ENCODE results near the gene WDR75.

Gene WDR75

DNA sequence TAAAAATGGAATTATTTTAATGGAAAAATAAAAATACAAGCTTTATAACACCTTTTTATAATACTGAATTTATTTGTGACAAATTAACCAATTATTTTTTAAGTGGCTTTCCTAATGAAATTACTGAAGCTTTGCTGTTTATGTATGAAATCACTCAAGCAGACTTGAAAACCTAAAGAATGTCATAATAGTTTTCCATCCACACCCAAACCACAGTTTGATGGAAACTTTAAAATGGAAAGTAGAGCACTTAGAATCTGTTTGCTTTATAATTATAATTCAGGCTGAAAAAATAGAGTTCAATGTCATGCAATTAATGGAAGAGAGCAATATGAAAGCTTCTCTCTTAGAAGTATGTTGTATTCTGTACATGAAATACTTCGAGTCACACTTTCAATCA, 31.6 kb upstream of the WDR75 start:
- Histone ChIP-seq H3K23ac (ENCODE audit: low read length in 2 of 2) (no peak overlapping the region), H4K8ac (ENCODE audit: low read length) (no peak overlapping the region), H3K4me2 (ENCODE audit: low read length, poor library complexity, severe bottlenecking) (no peak overlapping the region), H3K4ac (ENCODE audit: low read depth in 1 of 2, low read length in 2 of 2) (no peak overlapping the region), H3K27me3 (ENCODE audit: control insufficient read depth in 1 of 2, insufficient read depth in 1 of 2, low read length in 2 of 2) (no peaks in the 10 kb centered on the region), H3K9me3 (ENCODE audit: control insufficient read depth, low read length) (no peaks in the 10 kb centered on the region), H4K91ac (ENCODE audit: low read length) (no peak overlapping the region), H3K18ac (ENCODE audit: low read depth in 1 of 2, low read length in 2 of 2) (no peak overlapping the region), H2BK15ac (ENCODE audit: low read depth, poor library complexity, severe bottlenecking) (no peak overlapping the region), H3K79me1 (replicated peaks; ENCODE audit: low read length, poor library complexity, severe bottlenecking) (no peaks in the 10 kb centered on the region), H2BK120ac (ENCODE audit: low read depth, low read length) (no peak overlapping the region), H2AFZ (ENCODE audit: low read depth, low read length) (no peak overlapping the region), H3K14ac (ENCODE audit: low read length in 2 of 2) (no peak overlapping the region), H2BK5ac (ENCODE audit: low read depth, low read length, poor library complexity, severe bottlenecking) (no peak overlapping the region), H2BK12ac (ENCODE audit: low read length in 2 of 2) (no peak overlapping the region), H3K4me3 (ENCODE audit: insufficient read depth in 1 of 2, low read depth in 1 of 2, low read length in 2 of 2) (no peak overlapping the region), H2AK5ac (ENCODE audit: low read length, severe bottlenecking) (no peak overlapping the region), H3K27ac (ENCODE audit: low read length, poor library complexity, severe bottlenecking) (no peak overlapping the region), H3K9ac (ENCODE audit: low read length) (peak overlapping the region; percentile 9), H3K36me3 (ENCODE audit: control insufficient read depth in 1 of 2, insufficient read depth in 2 of 2, low read depth in 1 of 2, low read length in 2 of 2) (no peaks in the 10 kb centered on the region), H3K4me1 (ENCODE audit: control insufficient read depth, insufficient read depth, low read depth, low read length) (no peaks in the 10 kb centered on the region)
- no CpG with 5 or more reads among the region's 1 CpG for WGBS
- peak; percentile 13 for DNase-seq

DNA sequence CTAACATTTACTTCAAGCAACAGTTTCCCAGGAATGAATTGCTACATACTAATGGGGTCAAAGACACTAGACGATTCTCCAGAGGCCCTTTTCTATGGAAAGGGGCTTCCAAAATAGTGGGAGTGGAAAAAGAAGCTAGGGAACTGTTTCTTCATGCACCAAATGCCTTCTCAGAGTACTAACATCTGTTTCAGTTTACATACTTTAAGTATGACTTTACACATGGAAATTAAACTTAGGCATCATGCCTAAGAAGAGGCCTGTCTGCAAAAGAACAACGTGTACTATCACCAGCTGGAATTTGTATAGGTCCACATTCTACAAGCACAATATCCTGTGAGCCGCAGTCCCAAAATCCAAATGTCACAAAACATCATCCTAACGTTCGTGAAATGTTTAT, 29.4 kb upstream of the WDR75 start:
- no peak overlapping the region for H2BK5ac ChIP-seq (ENCODE audit: low read depth, low read length, poor library complexity, severe bottlenecking)
- H3K36me3 ChIP-seq (ENCODE audit: control insufficient read depth in 1 of 2, insufficient read depth in 2 of 2, low read depth in 1 of 2, low read length in 2 of 2) = no peaks in the 10 kb centered on the region
- H4K8ac ChIP-seq (ENCODE audit: low read length) = no peak overlapping the region
- no peaks in the 10 kb centered on the region for H3K27me3 ChIP-seq (ENCODE audit: control insufficient read depth in 1 of 2, insufficient read depth in 1 of 2, low read length in 2 of 2)
- no peaks in the 10 kb centered on the region for H3K4me1 ChIP-seq (ENCODE audit: control insufficient read depth, insufficient read depth, low read depth, low read length)
- H3K23ac ChIP-seq (ENCODE audit: low read length in 2 of 2) = no peak overlapping the region
- WGBS = 0% methylated on average over 1 of the region's 5 CpGs
- no peak overlapping the region for H3K18ac ChIP-seq (ENCODE audit: low read depth in 1 of 2, low read length in 2 of 2)
- peak; percentile 97 for DNase-seq
- peak overlapping the region; percentile 84 for H3K9ac ChIP-seq (ENCODE audit: low read length)
- H3K9me3 ChIP-seq (ENCODE audit: control insufficient read depth, low read length) = no peaks in the 10 kb centered on the region
- H2BK12ac ChIP-seq (ENCODE audit: low read length in 2 of 2) = no peak overlapping the region
- H2AK5ac ChIP-seq (ENCODE audit: low read length, severe bottlenecking) = no peak overlapping the region
- no peak overlapping the region for H2BK15ac ChIP-seq (ENCODE audit: low read depth, poor library complexity, severe bottlenecking)
- H4K91ac ChIP-seq (ENCODE audit: low read length) = no peak overlapping the region
- H3K4me3 ChIP-seq (ENCODE audit: insufficient read depth in 1 of 2, low read depth in 1 of 2, low read length in 2 of 2) = peak overlapping the region in 1 of 2 experiments; percentile 29
- no peaks in the 10 kb centered on the region for H3K79me1 ChIP-seq (replicated peaks; ENCODE audit: low read length, poor library complexity, severe bottlenecking)
- no peak overlapping the region for H2BK120ac ChIP-seq (ENCODE audit: low read depth, low read length)
- no peak overlapping the region for H3K4ac ChIP-seq (ENCODE audit: low read depth in 1 of 2, low read length in 2 of 2)
- peak overlapping the region; percentile 30 for H3K27ac ChIP-seq (ENCODE audit: low read length, poor library complexity, severe bottlenecking)
- no peak overlapping the region for H3K14ac ChIP-seq (ENCODE audit: low read length in 2 of 2)
- H3K4me2 ChIP-seq (ENCODE audit: low read length, poor library complexity, severe bottlenecking) = no peak overlapping the region
- no peak overlapping the region for H2AFZ ChIP-seq (ENCODE audit: low read depth, low read length)

GRCh38 chr2:189412330-189412953, 28.8 kb upstream of the WDR75 start:
- H3K4me3 ChIP-seq (ENCODE audit: insufficient read depth in 1 of 2, low read depth in 1 of 2, low read length in 2 of 2) = peak overlapping the region in 1 of 2 experiments; percentile 29
- DNase-seq = peak; percentile 82
- no peak overlapping the region for H4K8ac ChIP-seq (ENCODE audit: low read length)
- H3K27me3 ChIP-seq (ENCODE audit: control insufficient read depth in 1 of 2, insufficient read depth in 1 of 2, low read length in 2 of 2) = no peaks in the 10 kb centered on the region
- H3K23ac ChIP-seq (ENCODE audit: low read length in 2 of 2) = no peak overlapping the region
- H3K14ac ChIP-seq (ENCODE audit: low read length in 2 of 2) = no peak overlapping the region
- no peaks in the 10 kb centered on the region for H3K36me3 ChIP-seq (ENCODE audit: control insufficient read depth in 1 of 2, insufficient read depth in 2 of 2, low read depth in 1 of 2, low read length in 2 of 2)
- H3K18ac ChIP-seq (ENCODE audit: low read depth in 1 of 2, low read length in 2 of 2) = no peak overlapping the region
- H3K4me2 ChIP-seq (ENCODE audit: low read length, poor library complexity, severe bottlenecking) = no peak overlapping the region
- H2BK120ac ChIP-seq (ENCODE audit: low read depth, low read length) = no peak overlapping the region
- H3K27ac ChIP-seq (ENCODE audit: low read length, poor library complexity, severe bottlenecking) = no peak overlapping the region
- 45% methylated on average over 4 of the region's 4 CpGs for WGBS
- no peaks in the 10 kb centered on the region for H3K4me1 ChIP-seq (ENCODE audit: control insufficient read depth, insufficient read depth, low read depth, low read length)
- peak overlapping the region; percentile 84 for H3K9ac ChIP-seq (ENCODE audit: low read length)
- no peak overlapping the region for H2BK12ac ChIP-seq (ENCODE audit: low read length in 2 of 2)
- no peak overlapping the region for H2AFZ ChIP-seq (ENCODE audit: low read depth, low read length)
- H3K9me3 ChIP-seq (ENCODE audit: control insufficient read depth, low read length) = no peaks in the 10 kb centered on the region
- H3K4ac ChIP-seq (ENCODE audit: low read depth in 1 of 2, low read length in 2 of 2) = no peak overlapping the region
- no peaks in the 10 kb centered on the region for H3K79me1 ChIP-seq (replicated peaks; ENCODE audit: low read length, poor library complexity, severe bottlenecking)
- no peak overlapping the region for H4K91ac ChIP-seq (ENCODE audit: low read length)
- no peak overlapping the region for H2BK5ac ChIP-seq (ENCODE audit: low read depth, low read length, poor library complexity, severe bottlenecking)
- no peak overlapping the region for H2AK5ac ChIP-seq (ENCODE audit: low read length, severe bottlenecking)
- no peak overlapping the region for H2BK15ac ChIP-seq (ENCODE audit: low read depth, poor library complexity, severe bottlenecking)

DNA sequence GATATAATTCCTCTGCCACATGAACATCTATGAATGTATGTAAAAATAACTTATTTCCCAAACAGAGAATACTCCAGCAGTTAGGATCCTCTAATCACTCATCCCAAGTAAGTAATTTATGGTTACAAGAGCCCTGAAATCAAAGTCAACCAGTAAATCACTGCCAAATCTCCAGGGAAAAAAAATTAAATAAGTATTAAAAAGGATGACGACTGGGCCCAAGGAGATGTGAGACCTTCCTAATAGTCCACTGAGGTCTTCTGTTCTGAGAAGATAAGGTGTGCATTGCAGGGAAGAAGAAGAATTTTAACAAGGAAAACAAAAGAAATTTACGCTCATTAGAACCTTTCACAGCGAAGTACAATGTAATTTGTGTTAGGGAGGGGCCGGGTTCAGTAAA, 28.0 kb upstream of the WDR75 start:
- Histone ChIP-seq H3K4me1 (ENCODE audit: control insufficient read depth, insufficient read depth, low read depth, low read length) (no peaks in the 10 kb centered on the region), H2BK5ac (ENCODE audit: low read depth, low read length, poor library complexity, severe bottlenecking) (no peak overlapping the region), H2BK15ac (ENCODE audit: low read depth, poor library complexity, severe bottlenecking) (no peak overlapping the region), H3K4me2 (ENCODE audit: low read length, poor library complexity, severe bottlenecking) (no peak overlapping the region), H2BK120ac (ENCODE audit: low read depth, low read length) (no peak overlapping the region), H3K9me3 (ENCODE audit: control insufficient read depth, low read length) (no peaks in the 10 kb centered on the region), H3K79me1 (replicated peaks; ENCODE audit: low read length, poor library complexity, severe bottlenecking) (no peaks in the 10 kb centered on the region), H2BK12ac (ENCODE audit: low read length in 2 of 2) (no peak overlapping the region), H3K14ac (ENCODE audit: low read length in 2 of 2) (no peak overlapping the region), H3K4ac (ENCODE audit: low read depth in 1 of 2, low read length in 2 of 2) (peak overlapping the region; percentile 61 to 64), H4K91ac (ENCODE audit: low read length) (no peak overlapping the region), H3K23ac (ENCODE audit: low read length in 2 of 2) (no peak overlapping the region), H4K8ac (ENCODE audit: low read length) (no peak overlapping the region), H2AFZ (ENCODE audit: low read depth, low read length) (no peak overlapping the region), H3K18ac (ENCODE audit: low read depth in 1 of 2, low read length in 2 of 2) (no peak overlapping the region), H3K27me3 (ENCODE audit: control insufficient read depth in 1 of 2, insufficient read depth in 1 of 2, low read length in 2 of 2) (no peaks in the 10 kb centered on the region), H3K36me3 (ENCODE audit: control insufficient read depth in 1 of 2, insufficient read depth in 2 of 2, low read depth in 1 of 2, low read length in 2 of 2) (no peaks in the 10 kb centered on the region), H3K4me3 (ENCODE audit: insufficient read depth in 1 of 2, low read depth in 1 of 2, low read length in 2 of 2) (no peak overlapping the region), H3K27ac (ENCODE audit: low read length, poor library complexity, severe bottlenecking) (no peak overlapping the region), H2AK5ac (ENCODE audit: low read length, severe bottlenecking) (no peak overlapping the region), H3K9ac (ENCODE audit: low read length) (peak overlapping the region; percentile 84)
- no peak for DNase-seq
- WGBS = 91% methylated on average over 4 of the region's 4 CpGs
